Neural cell (in vitro differentiated cells): ENCODE measurements around the gene MBNL3. TPM values are rescaled to one million over a fixed set of nuclear protein-coding genes. Genes with fewer than 3 reads are reported as not detected.

Experiments
- H2AFZ ChIP-seq: fragments of 200-600, 300-800 bp; sonication (generic), shearing (Covaris generic); 2 replicates; pipeline ENCODE4 v1.6.0; 2014; ENCODE audit warnings: low read depth, mild to moderate bottlenecking, antibody characterized with exemption, low read length, moderate library complexity
- H3F3A ChIP-seq: fragments of 200-600 bp; shearing (Covaris generic); 2 replicates; pipeline ENCODE4 v1.6.1; 2016; ENCODE audit warnings: mild to moderate bottlenecking, moderate library complexity, mixed read lengths, antibody characterized with exemption, low read length; ENCODE audit not compliant: insufficient read depth, poor library complexity, severe bottlenecking
- H3K27ac ChIP-seq: fragments of 200-600, 300-800 bp; sonication (generic), shearing (Covaris generic); 2 replicates; pipeline ENCODE4 v1.5.1; 2014; ENCODE audit warnings: mild to moderate bottlenecking, low read length, moderate library complexity
- H3K27me3 ChIP-seq: fragments of 300-800, 200-600 bp; sonication (generic), shearing (Covaris generic); 2 replicates; pipeline ENCODE4 v1.6.0; 2014; ENCODE audit warnings: mild to moderate bottlenecking, low read depth, low read length, moderate library complexity; ENCODE audit not compliant: insufficient read depth
- H3K36me3 ChIP-seq: fragments of 300-800, 200-600 bp; sonication (generic), shearing (Covaris generic); 2 replicates; pipeline ENCODE4 v1.5.1; 2014; ENCODE audit warnings: mild to moderate bottlenecking, antibody characterized with exemption, low read length, moderate library complexity; ENCODE audit not compliant: insufficient read depth
- H3K4me2 ChIP-seq: fragments of 300-800, 200-600 bp; sonication (generic), shearing (Covaris generic); 2 replicates; pipeline ENCODE4 v1.6.0; 2014; ENCODE audit warnings: mild to moderate bottlenecking, low read length
- H3K4me3 ChIP-seq: fragments of 300-800, 200-600 bp; sonication (generic), shearing (Covaris generic); 2 replicates; pipeline ENCODE4 v1.5.1; 2014; ENCODE audit warnings: mild to moderate bottlenecking, low read length, moderate library complexity
- H3K79me2 ChIP-seq: fragments of 200-600 bp; shearing (Covaris generic); replicated peaks from 2 replicates; pipeline ENCODE4 v1.6.0; 2014; ENCODE audit warnings: mild to moderate bottlenecking, low read length, moderate library complexity; ENCODE audit not compliant: insufficient read depth
- H3K9ac ChIP-seq: fragments of 300-800, 200-600 bp; sonication (generic), shearing (Covaris generic); 2 replicates; pipeline ENCODE4 v1.6.1; 2016; ENCODE audit warnings: mild to moderate bottlenecking, low read length, mixed read lengths
- H3K9me2 ChIP-seq: fragments of 200-600 bp; shearing (Covaris generic); 2 replicates; pipeline ENCODE4 v1.6.1; 2016; ENCODE audit warnings: mild to moderate bottlenecking, low read length, mixed read lengths; ENCODE audit not compliant: insufficient read depth
- H3K9me3 ChIP-seq: fragments of 200-600, 300-800 bp; sonication (generic), shearing (Covaris generic); 2 replicates; pipeline ENCODE4 v1.6.1; 2016; ENCODE audit warnings: mild to moderate bottlenecking, mixed run types, low read length, moderate library complexity, mixed read lengths
- H4K20me1 ChIP-seq: fragments of 200-600 bp; shearing (Covaris generic); 2 replicates; pipeline ENCODE4 v1.6.1; 2016; ENCODE audit warnings: mild to moderate bottlenecking, mixed run types; ENCODE audit not compliant: insufficient read depth
- EP300 ChIP-seq: fragments of 450-650 bp; conservative IDR thresholded peaks from 2 replicates; pipeline ENCODE4 v1.6.1; 2014; ENCODE audit warnings: antibody characterized with exemption, mild to moderate bottlenecking, moderate library complexity; ENCODE audit not compliant: poor library complexity, severe bottlenecking
- EZH2 ChIP-seq: fragments of 200-600, 300-800 bp; shearing (Covaris generic), sonication (generic); IDR thresholded peaks from 2 replicates; pipeline ENCODE4 v1.6.1; 2014; ENCODE audit warnings: antibody characterized with exemption, low read length, borderline replicate concordance, mild to moderate bottlenecking; ENCODE audit not compliant: insufficient read depth, poor library complexity, severe bottlenecking
- MXI1 ChIP-seq: fragments of 450-650 bp; conservative IDR thresholded peaks from 2 replicates; pipeline ENCODE4 v1.6.1; 2014; ENCODE audit warnings: antibody characterized with exemption, mild to moderate bottlenecking; ENCODE audit not compliant: poor library complexity, severe bottlenecking
- POLR2AphosphoS5 ChIP-seq: IDR thresholded peaks from 2 replicates; pipeline ENCODE4 v1.6.1; 2012
- RAD21 ChIP-seq: fragments of 450-650 bp; conservative IDR thresholded peaks from 2 replicates; pipeline ENCODE4 v1.6.1; 2014; ENCODE audit warnings: antibody characterized with exemption, mild to moderate bottlenecking, moderate library complexity
- SMC3 ChIP-seq: fragments of 450-650 bp; conservative IDR thresholded peaks from 2 replicates; pipeline ENCODE4 v1.6.1; 2014; ENCODE audit warnings: antibody characterized with exemption, mild to moderate bottlenecking, moderate library complexity; ENCODE audit not compliant: poor library complexity
- TAF1 ChIP-seq: IDR thresholded peaks from 2 replicates; pipeline ENCODE4 v1.6.1; 2012; ENCODE audit warnings: low read depth
- polyA plus RNA-seq: library from polyadenylated mRNA; depleted of rRNA; stranded (reverse); fragments of >200 nt; gene quantifications from 2 replicates; pipeline ENCODE4 v1.2.3, GENCODE V29; 2014
- TF ChIP-seq, protein P1 (sequence below): fragments of 450-650 bp; IDR thresholded peaks from 2 replicates; pipeline ENCODE4 v1.5.1; 2014; ENCODE audit warnings: antibody characterized with exemption, mild to moderate bottlenecking, moderate library complexity; ENCODE audit not compliant: poor library complexity, severe bottlenecking
- TF ChIP-seq, protein P2 (sequence below): IDR thresholded peaks from 2 replicates; pipeline ENCODE4 v1.6.1; 2012; ENCODE audit warnings: borderline replicate concordance

The MBNL3 gene
- polyA plus RNA-seq, 1 donor from 2014 or later, result 0.09 TPM

GRCh38 chrX:132394591-132394990 lies 94.2 kb downstream of the MBNL3 start:
- TF ChIP-seq TAF1, result no peak
- TF ChIP-seq EP300, result no peak
- TF ChIP-seq MXI1, result no peak
- TF ChIP-seq SMC3, result no peak
- TF ChIP-seq, protein P1, sequence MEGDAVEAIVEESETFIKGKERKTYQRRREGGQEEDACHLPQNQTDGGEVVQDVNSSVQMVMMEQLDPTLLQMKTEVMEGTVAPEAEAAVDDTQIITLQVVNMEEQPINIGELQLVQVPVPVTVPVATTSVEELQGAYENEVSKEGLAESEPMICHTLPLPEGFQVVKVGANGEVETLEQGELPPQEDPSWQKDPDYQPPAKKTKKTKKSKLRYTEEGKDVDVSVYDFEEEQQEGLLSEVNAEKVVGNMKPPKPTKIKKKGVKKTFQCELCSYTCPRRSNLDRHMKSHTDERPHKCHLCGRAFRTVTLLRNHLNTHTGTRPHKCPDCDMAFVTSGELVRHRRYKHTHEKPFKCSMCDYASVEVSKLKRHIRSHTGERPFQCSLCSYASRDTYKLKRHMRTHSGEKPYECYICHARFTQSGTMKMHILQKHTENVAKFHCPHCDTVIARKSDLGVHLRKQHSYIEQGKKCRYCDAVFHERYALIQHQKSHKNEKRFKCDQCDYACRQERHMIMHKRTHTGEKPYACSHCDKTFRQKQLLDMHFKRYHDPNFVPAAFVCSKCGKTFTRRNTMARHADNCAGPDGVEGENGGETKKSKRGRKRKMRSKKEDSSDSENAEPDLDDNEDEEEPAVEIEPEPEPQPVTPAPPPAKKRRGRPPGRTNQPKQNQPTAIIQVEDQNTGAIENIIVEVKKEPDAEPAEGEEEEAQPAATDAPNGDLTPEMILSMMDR, result no peak
- TF ChIP-seq EZH2, result no peak
- TF ChIP-seq RAD21, result no peak
- H3K9ac ChIP-seq, result no peak overlapping the region
- H4K20me1 ChIP-seq, result no peaks in the 10 kb centered on the region
- no peaks in the 10 kb centered on the region for H3K27me3 ChIP-seq
- H3K9me2 ChIP-seq, result no peaks in the 10 kb centered on the region
- no peak overlapping the region for H3K4me3 ChIP-seq
- H3K27ac ChIP-seq, result no peak overlapping the region
- no peaks in the 10 kb centered on the region for H3F3A ChIP-seq
- no peaks in the 10 kb centered on the region for H3K9me3 ChIP-seq
- H3K36me3 ChIP-seq, result no peaks in the 10 kb centered on the region
- H3K4me2 ChIP-seq, result no peak overlapping the region
- H2AFZ ChIP-seq, result no peak overlapping the region
- H3K79me2 ChIP-seq, result no peaks in the 10 kb centered on the region

DNA sequence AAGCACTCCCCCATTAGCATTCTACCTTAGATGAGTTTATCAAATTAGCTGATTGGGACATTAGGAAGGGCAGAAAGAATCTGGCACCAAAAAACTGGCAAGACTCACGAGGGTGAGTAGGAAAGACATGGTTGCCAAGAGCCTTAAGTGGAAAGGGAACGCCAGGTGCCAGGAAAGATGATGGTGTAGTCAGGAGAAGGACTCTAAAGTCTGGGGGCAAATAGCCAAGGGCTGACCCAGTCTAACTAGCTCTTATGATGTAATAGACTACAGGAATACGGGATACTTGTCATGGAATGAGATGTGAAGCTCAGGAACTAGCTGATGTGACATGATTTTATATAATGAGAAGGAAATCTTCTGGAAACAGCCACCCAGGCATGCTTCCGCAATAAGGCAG lies 94.8 kb downstream of the MBNL3 start:
- H3K36me3 ChIP-seq, result no peaks in the 10 kb centered on the region
- H3F3A ChIP-seq, result no peaks in the 10 kb centered on the region
- H3K9me2 ChIP-seq, result no peaks in the 10 kb centered on the region
- H3K79me2 ChIP-seq, result no peaks in the 10 kb centered on the region
- H4K20me1 ChIP-seq, result no peaks in the 10 kb centered on the region
- H3K9me3 ChIP-seq, result no peaks in the 10 kb centered on the region
- no peak overlapping the region for H2AFZ ChIP-seq
- no peak overlapping the region for H3K4me2 ChIP-seq
- H3K4me3 ChIP-seq, result no peak overlapping the region
- H3K27ac ChIP-seq, result no peak overlapping the region
- H3K27me3 ChIP-seq, result no peaks in the 10 kb centered on the region
- TF ChIP-seq EP300, result no peak
- TF ChIP-seq POLR2AphosphoS5, result no peak
- TF ChIP-seq SMC3, result no peak
- TF ChIP-seq TAF1, result no peak
- no peak for TF ChIP-seq RAD21
- TF ChIP-seq MXI1, result no peak
- TF ChIP-seq, protein P1, result no peak
- no peak for TF ChIP-seq EZH2
- TF ChIP-seq, protein P2, sequence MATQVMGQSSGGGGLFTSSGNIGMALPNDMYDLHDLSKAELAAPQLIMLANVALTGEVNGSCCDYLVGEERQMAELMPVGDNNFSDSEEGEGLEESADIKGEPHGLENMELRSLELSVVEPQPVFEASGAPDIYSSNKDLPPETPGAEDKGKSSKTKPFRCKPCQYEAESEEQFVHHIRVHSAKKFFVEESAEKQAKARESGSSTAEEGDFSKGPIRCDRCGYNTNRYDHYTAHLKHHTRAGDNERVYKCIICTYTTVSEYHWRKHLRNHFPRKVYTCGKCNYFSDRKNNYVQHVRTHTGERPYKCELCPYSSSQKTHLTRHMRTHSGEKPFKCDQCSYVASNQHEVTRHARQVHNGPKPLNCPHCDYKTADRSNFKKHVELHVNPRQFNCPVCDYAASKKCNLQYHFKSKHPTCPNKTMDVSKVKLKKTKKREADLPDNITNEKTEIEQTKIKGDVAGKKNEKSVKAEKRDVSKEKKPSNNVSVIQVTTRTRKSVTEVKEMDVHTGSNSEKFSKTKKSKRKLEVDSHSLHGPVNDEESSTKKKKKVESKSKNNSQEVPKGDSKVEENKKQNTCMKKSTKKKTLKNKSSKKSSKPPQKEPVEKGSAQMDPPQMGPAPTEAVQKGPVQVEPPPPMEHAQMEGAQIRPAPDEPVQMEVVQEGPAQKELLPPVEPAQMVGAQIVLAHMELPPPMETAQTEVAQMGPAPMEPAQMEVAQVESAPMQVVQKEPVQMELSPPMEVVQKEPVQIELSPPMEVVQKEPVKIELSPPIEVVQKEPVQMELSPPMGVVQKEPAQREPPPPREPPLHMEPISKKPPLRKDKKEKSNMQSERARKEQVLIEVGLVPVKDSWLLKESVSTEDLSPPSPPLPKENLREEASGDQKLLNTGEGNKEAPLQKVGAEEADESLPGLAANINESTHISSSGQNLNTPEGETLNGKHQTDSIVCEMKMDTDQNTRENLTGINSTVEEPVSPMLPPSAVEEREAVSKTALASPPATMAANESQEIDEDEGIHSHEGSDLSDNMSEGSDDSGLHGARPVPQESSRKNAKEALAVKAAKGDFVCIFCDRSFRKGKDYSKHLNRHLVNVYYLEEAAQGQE, result no peak
- no peak overlapping the region for H3K9ac ChIP-seq
